MCF 10A (cell line): Measurements from ENCODE around the gene GXYLT2. TPM values are rescaled to one million over a fixed set of nuclear protein-coding genes. Genes with fewer than 3 reads are reported as not detected.

ENCODE experiments used
- BruUV-seq: library from RNA; stranded (reverse); fragments of 400-500 nt; replicated peaks from 2 replicates; lab custom pipeline; 2021; lab: Mats Ljungman, UMichigan
- CTCF ChIA-PET: fragments of 300-600 bp; sonication (Branson Sonifier 250); formaldehyde crosslinking; extraction: SDS; loops from one replicate; lab custom pipeline; 2021; ENCODE audit warnings: antibody characterized with exemption, inconsistent platforms; lab: Yijun Ruan, JAX
- POLR2A ChIA-PET: fragments of 300-600, 350-650 bp; sonication (Branson Sonifier 250); formaldehyde crosslinking; extraction: SDS; loops from one replicate; lab custom pipeline; 2020; ENCODE audit warnings: antibody characterized with exemption, inconsistent platforms; lab: Yijun Ruan, JAX
- DNase-seq: peaks from one replicate; pipeline ENCODE4 v3.0.0-alpha.2; 2018; ENCODE audit not compliant: unreplicated experiment
- H3K27ac Mint-ChIP-seq: one replicate; pipeline ENCODE4 v1.8.0; 2022; ENCODE audit warnings: mild to moderate bottlenecking, low read depth, mixed read lengths; ENCODE audit not compliant: unreplicated experiment
- H3K27me3 Mint-ChIP-seq: one replicate; pipeline ENCODE4 v1.8.0; 2022; ENCODE audit warnings: mixed read lengths; ENCODE audit not compliant: insufficient read depth, unreplicated experiment
- H3K36me3 Mint-ChIP-seq: one replicate; pipeline ENCODE4 v1.8.0; 2022; ENCODE audit warnings: mild to moderate bottlenecking, moderate library complexity, mixed read lengths; ENCODE audit not compliant: insufficient read depth, unreplicated experiment
- H3K4me1 Mint-ChIP-seq: one replicate; pipeline ENCODE4 v1.8.0; 2022; ENCODE audit warnings: mixed read lengths; ENCODE audit not compliant: insufficient read depth, unreplicated experiment
- H3K4me3 Mint-ChIP-seq: one replicate; pipeline ENCODE4 v1.8.0; 2022; ENCODE audit warnings: mild to moderate bottlenecking, moderate library complexity, mixed read lengths; ENCODE audit not compliant: unreplicated experiment
- H3K9me3 Mint-ChIP-seq: one replicate; pipeline ENCODE4 v1.8.0; 2022; ENCODE audit warnings: mixed read lengths; ENCODE audit not compliant: unreplicated experiment
- CTCF ChIP-seq: fragments of 200-600 bp; IDR thresholded peaks from one replicate; pipeline ENCODE4 v1.8.0; 2022; ENCODE audit warnings: antibody characterized with exemption, mild to moderate bottlenecking; ENCODE audit not compliant: unreplicated experiment
- intact Hi-C: fragments of 100-400 bp; cut with micrococcal nuclease; formaldehyde crosslinking; loops from 2 replicates; pipeline ENCODE4 v1.14.1; 2022
- total RNA-seq: library from RNA; stranded (reverse); gene quantifications from 2 replicates; pipeline ENCODE4 v1.2.3, GENCODE V29; 2022

The GXYLT2 gene
- total RNA-seq, 1 experiment from 2014 or later, result 3.9 TPM

GRCh38 chr3:72938471-72939265, 50.8 kb downstream of the GXYLT2 start:
- intact Hi-C loops, result loop anchor here (1.0 kb wide), 4 partner anchors 59 to 148 kb away; no protein-coding TSS in a partner anchor
- Mint-ChIP-seq H3K4me1 (peaks cover 12% of the 10 kb centered on the region), H3K4me3 (peak overlapping the region; percentile 13), H3K27me3 (no peaks in the 10 kb centered on the region), H3K9me3 (no peaks in the 10 kb centered on the region), H3K27ac (no peak overlapping the region), H3K36me3 (no peaks in the 10 kb centered on the region)
- TF ChIP-seq CTCF, result peak; percentile 71
- ChIA-PET CTCF (interaction anchor here (0.6 to 4.7 kb wide), 18 partner anchors 11 to 337 kb away, joined by 3 to 50 read pairs (median 4); partner anchors contain the start of gene GXYLT2), POLR2A (interaction anchor here (0.6 to 1.4 kb wide), 2 partner anchors 91 to 118 kb away, joined by 3 to 4 read pairs; partner anchors contain the start of gene SHQ1)
- BruUV-seq, result no TSS peak
- peak; percentile 76 for DNase-seq

GRCh38 chr3:72941245-72941644, 53.4 kb downstream of the GXYLT2 start:
- intact Hi-C loops, result no loop called here
- ChIA-PET POLR2A (interaction anchor here (0.9 kb wide), 1 partner anchor 58 kb away, joined by 3 read pairs; no protein-coding TSS in a partner anchor), CTCF (interaction anchor here (0.6 to 4.7 kb wide), 9 partner anchors 21 to 205 kb away, joined by 3 to 50 read pairs (median 5); no protein-coding TSS in a partner anchor)
- H3K4me1 Mint-ChIP-seq, result peaks cover 20% of the 10 kb centered on the region
- H3K4me3 Mint-ChIP-seq, result no peak overlapping the region
- BruUV-seq, result no TSS peak
- H3K36me3 Mint-ChIP-seq, result no peaks in the 10 kb centered on the region
- TF ChIP-seq CTCF, result no peak
- H3K9me3 Mint-ChIP-seq, result no peaks in the 10 kb centered on the region
- DNase-seq, result no peak
- no peak overlapping the region for H3K27ac Mint-ChIP-seq
- no peaks in the 10 kb centered on the region for H3K27me3 Mint-ChIP-seq

GRCh38 chr3:72942427-72942826, 54.6 kb downstream of the GXYLT2 start:
- Mint-ChIP-seq H3K36me3 (no peaks in the 10 kb centered on the region), H3K4me1 (peaks cover 20% of the 10 kb centered on the region), H3K27ac (no peak overlapping the region), H3K27me3 (no peaks in the 10 kb centered on the region), H3K4me3 (no peak overlapping the region), H3K9me3 (no peaks in the 10 kb centered on the region)
- DNase-seq, result no peak
- ChIA-PET POLR2A (interaction anchor here (0.5 to 0.7 kb wide), 2 partner anchors 11 to 975 kb away, joined by 3 read pairs; no protein-coding TSS in a partner anchor), CTCF (interaction anchor here (0.7 to 4.7 kb wide), 6 partner anchors 32 to 1220 kb away, joined by 3 to 50 read pairs (median 5); no protein-coding TSS in a partner anchor)
- TF ChIP-seq CTCF, result no peak
- intact Hi-C loops, result no loop called here
- no TSS peak for BruUV-seq

- no peak for TF ChIP-seq CTCF
- no TSS peak for BruUV-seq
- Mint-ChIP-seq H3K9me3 (no peaks in the 10 kb centered on the region), H3K27ac (no peak overlapping the region), H3K4me3 (no peak overlapping the region), H3K36me3 (no peaks in the 10 kb centered on the region), H3K4me1 (peaks cover 8% of the 10 kb centered on the region), H3K27me3 (no peaks in the 10 kb centered on the region)
- POLR2A ChIA-PET, result no interaction called here
- CTCF ChIA-PET, result interaction anchor here (0.6 to 2.9 kb wide), 6 partner anchors 11 to 1233 kb away, joined by 3 to 10 read pairs (median 5); no protein-coding TSS in a partner anchor
- intact Hi-C loops, result no loop called here
- no peak for DNase-seq
Measured at GRCh38 chr3:72944696-72945095, 56.9 kb downstream of the GXYLT2 start.
